ENCODE measurements around the gene SLN. TPM values are rescaled to one million over a fixed set of nuclear protein-coding genes. Genes with fewer than 3 reads are reported as not detected.

SLN gene
- total RNA-seq, 1 experiment from 2014 or later: not detected

- no peaks in the 10 kb centered on the region for H3K4me1 Mint-ChIP-seq
- H4K8ac ChIP-seq (replicated peaks; ENCODE audit: insufficient read length, low read depth, low read length): no peak overlapping the region
- H3K23me2 ChIP-seq (ENCODE audit: insufficient read length, low read depth, low read length, poor library complexity, severe bottlenecking): no peaks in the 10 kb centered on the region
- H2AFZ ChIP-seq (ENCODE audit: low read length): no peak overlapping the region
- no peak overlapping the region for H3K9ac ChIP-seq (ENCODE audit: extremely low read depth, insufficient read length, low read length)
- peak; percentile 57 for DNase-seq
- no peak overlapping the region for H3K56ac ChIP-seq (ENCODE audit: insufficient read length, low read depth, low read length)
- no peak overlapping the region for H2BK12ac ChIP-seq (ENCODE audit: insufficient read length, low read depth, low read length)
- no peak overlapping the region for H3K27ac Mint-ChIP-seq
- H4K20me1 ChIP-seq (ENCODE audit: control insufficient read depth, insufficient read depth, insufficient read length): no peaks in the 10 kb centered on the region
- H4K5ac ChIP-seq (ENCODE audit: insufficient read length, low read depth, low read length): no peak overlapping the region
- H3K36me3 Mint-ChIP-seq (ENCODE audit: insufficient read depth in 1 of 3, low read depth in 3 of 3): peaks cover 0 to 5% (median 0%) of the 10 kb centered on the region in 3 experiments; a peak in 1 of 7 replicates
- TF ChIP-seq CTCF (conservative IDR thresholded peaks at IDR 0.05): peak; percentile 84
- no peak overlapping the region for H3T11ph ChIP-seq (ENCODE audit: low read length)
- no peak overlapping the region for H4K91ac ChIP-seq (ENCODE audit: insufficient read length, low read depth, low read length)
- no peak overlapping the region for H2BK120ac ChIP-seq (ENCODE audit: low read depth, low read length, poor library complexity, severe bottlenecking)
- H2AK5ac ChIP-seq (ENCODE audit: insufficient read length, low read length): no peak overlapping the region
- no CpG with 5 or more reads among the region's 11 CpGs for WGBS (ENCODE audit: extremely low coverage, insufficient read length, low lambda C conversion rate)
- H3K14ac ChIP-seq (ENCODE audit: insufficient read depth, low read length): no peak overlapping the region
- H3K4me1 ChIP-seq (ENCODE audit: insufficient read depth, low read length): no peaks in the 10 kb centered on the region
- no peak overlapping the region for H3K23ac ChIP-seq (ENCODE audit: insufficient read length, low read depth, low read length)
- H3K79me1 ChIP-seq (ENCODE audit: insufficient read depth, low read depth, low read length, poor library complexity, severe bottlenecking): no peaks in the 10 kb centered on the region
- H3K27me3 ChIP-seq (ENCODE audit: insufficient read depth, low read length): no peaks in the 10 kb centered on the region
- H2BK15ac ChIP-seq (ENCODE audit: low read depth, low read length): no peak overlapping the region
- H3K4ac ChIP-seq (ENCODE audit: low read depth, low read length): no peak overlapping the region
- no peak overlapping the region for H3K4me2 ChIP-seq (ENCODE audit: insufficient read depth, insufficient read length, low read length)
- no peaks in the 10 kb centered on the region for H3K79me2 ChIP-seq (ENCODE audit: insufficient read depth, low read length)
- H3K27ac ChIP-seq (ENCODE audit: insufficient read length, low read depth, low read length): no peak overlapping the region
- H3K4me3 Mint-ChIP-seq: no peak overlapping the region
- H2BK20ac ChIP-seq (ENCODE audit: low read depth, low read length, poor library complexity, severe bottlenecking): no peak overlapping the region
- H3K27me3 Mint-ChIP-seq (ENCODE audit: low read depth): no peaks in the 10 kb centered on the region
- H2BK5ac ChIP-seq (ENCODE audit: insufficient read length, low read length): no peak overlapping the region
- no peak overlapping the region for H3K18ac ChIP-seq (ENCODE audit: insufficient read length, low read depth, low read length)
- no peaks in the 10 kb centered on the region; a peak in 2 of 5 replicates for H3K9me3 Mint-ChIP-seq
- no peaks in the 10 kb centered on the region for H3K9me3 ChIP-seq (ENCODE audit: control insufficient read depth, low read depth, low read length)
These were observed 22.3 kb downstream of the SLN start for GRCh38 chr11:107689317-107690202.
